HepG2 (cell line): ENCODE results near the gene BHLHE41. TPM values are rescaled to one million over a fixed set of nuclear protein-coding genes. Genes with fewer than 3 reads are reported as not detected.

Source experiments
- DZIP1 ChIP-seq: sonication (generic); formaldehyde crosslinking; IDR thresholded peaks from 2 replicates; pipeline ENCODE4 v1.5.0; 2020; ENCODE audit warnings: mild to moderate bottlenecking, missing genetic modification reagents
- HMGXB3 ChIP-seq: sonication (generic); formaldehyde crosslinking; IDR thresholded peaks from 2 replicates; pipeline ENCODE4 v1.4.0; 2020; ENCODE audit warnings: missing genetic modification reagents, borderline replicate concordance
- MED13 ChIP-seq: sonication (generic); formaldehyde crosslinking; IDR thresholded peaks from 2 replicates; pipeline ENCODE4 v1.5.0; 2020; ENCODE audit warnings: missing genetic modification reagents
- PPARG ChIP-seq: conservative IDR thresholded peaks from 2 replicates; pipeline ENCODE4 v1.6.1; 2016; ENCODE audit warnings: missing biosample characterization, missing genetic modification reagents
- RBM39 ChIP-seq: fragments of 200-400 bp; formaldehyde crosslinking; IDR thresholded peaks from one replicate; pipeline ENCODE4 v1.6.1; 2018; ENCODE audit warnings: antibody characterized with exemption, mild to moderate bottlenecking, low read depth, low read length; ENCODE audit not compliant: poor library complexity, severe bottlenecking
- RFX3 ChIP-seq: IDR thresholded peaks from 2 replicates; pipeline ENCODE4 v1.6.1; 2016; ENCODE audit warnings: missing biosample characterization, missing genetic modification reagents
- TERF1 ChIP-seq: sonication (generic); formaldehyde crosslinking; IDR thresholded peaks from 2 replicates; pipeline ENCODE4 v1.8.0; 2022; ENCODE audit warnings: mild to moderate bottlenecking, missing genetic modification reagents, moderate library complexity
- ZGPAT ChIP-seq: IDR thresholded peaks from 2 replicates; pipeline ENCODE4 v1.6.1; 2016; ENCODE audit warnings: mild to moderate bottlenecking
- ZNF562 ChIP-seq: sonication (generic); formaldehyde crosslinking; IDR thresholded peaks from 2 replicates; pipeline ENCODE4 v1.8.0; 2022; ENCODE audit warnings: missing genetic modification reagents, borderline replicate concordance
- ZNF614 ChIP-seq: IDR thresholded peaks from 2 replicates; pipeline ENCODE4 v1.6.1; 2018; ENCODE audit warnings: missing biosample characterization, missing genetic modification reagents, inconsistent platforms, borderline replicate concordance
- ZNF75D ChIP-seq: sonication (generic); formaldehyde crosslinking; IDR thresholded peaks from 2 replicates; pipeline ENCODE4 v1.8.1; 2023; ENCODE audit warnings: missing genetic modification reagents, mild to moderate bottlenecking, borderline replicate concordance
- ZSCAN31 ChIP-seq: sonication (generic); formaldehyde crosslinking; IDR thresholded peaks from 2 replicates; pipeline ENCODE4 v1.5.0; 2020; ENCODE audit warnings: low read depth, mild to moderate bottlenecking, missing genetic modification reagents
- polyA plus RNA-seq, 8 experiments: library from polyadenylated mRNA; depleted of rRNA in 3 of 8; stranded (reverse) in 7 of 8; unstranded in 1 of 8; fragments of >200 nt; fragmentation: Illumina TruSeq in 4 of 8; extraction: Trizol in 4 of 8; gene quantifications; 2 replicates each; pipeline versions ENCODE4 v1.2.1 to v1.2.3, GENCODE V29; 2011 to 2016; ENCODE audit warnings: low read depth in 4 of 8, missing spikeins in 1 of 8, mixed read lengths in 1 of 8; ENCODE audit not compliant: insufficient read depth in 1 of 8
- total RNA-seq, 5 experiments: library from RNA; depleted of rRNA; stranded (reverse); fragments of >200 nt; fragmentation: Illumina TruSeq; extraction: Trizol; gene quantifications; 2 replicates each; pipeline ENCODE4 v1.2.3, GENCODE V29; 2016; ENCODE audit warnings: low read depth in 1 of 5

The BHLHE41 gene
- total and polyA plus RNA-seq, 2 of the 13 experiments (the other 11 are each of a cell fraction or from before 2014, with no cell fraction given), result 0.03 TPM; not detected in 1

GRCh38 chr12:26113853-26114719 is 10.8 kb downstream of the BHLHE41 start (continued):
- TF ChIP-seq TERF1 (CRISPR knock-in tag) (no peak), MED13 (CRISPR knock-in tag) (no peak), ZSCAN31 (peak; percentile 91), DZIP1 (CRISPR knock-in tag) (peak; percentile 15), PPARG (CRISPR knock-in tag) (peak; percentile 35; the same call in 1 of the 2 replicates), ZGPAT (peak; percentile 92; the same call in 1 of the 2 replicates), ZNF75D (CRISPR knock-in tag) (no peak), ZNF562 (CRISPR knock-in tag) (peak; percentile 59; the same call in 1 of the 2 replicates), HMGXB3 (CRISPR knock-in tag) (no peak), ZNF614 (CRISPR knock-in tag) (peak; percentile 56; the same call in 1 of the 2 replicates), RBM39 (no peak), RFX3 (peak; percentile 41; the same call in 1 of the 2 replicates)
